ENCODE measurements around the gene CDADC1. TPM values are rescaled to one million over a fixed set of nuclear protein-coding genes. Genes with fewer than 3 reads are reported as not detected.
A peak's percentile ranks its signal among the peaks of the same experiment; 100 is the strongest.

Gene CDADC1
- total RNA-seq, 3 donors from 2014 or later, result 7.6 to 14.1 (median 7.9) TPM

DNA sequence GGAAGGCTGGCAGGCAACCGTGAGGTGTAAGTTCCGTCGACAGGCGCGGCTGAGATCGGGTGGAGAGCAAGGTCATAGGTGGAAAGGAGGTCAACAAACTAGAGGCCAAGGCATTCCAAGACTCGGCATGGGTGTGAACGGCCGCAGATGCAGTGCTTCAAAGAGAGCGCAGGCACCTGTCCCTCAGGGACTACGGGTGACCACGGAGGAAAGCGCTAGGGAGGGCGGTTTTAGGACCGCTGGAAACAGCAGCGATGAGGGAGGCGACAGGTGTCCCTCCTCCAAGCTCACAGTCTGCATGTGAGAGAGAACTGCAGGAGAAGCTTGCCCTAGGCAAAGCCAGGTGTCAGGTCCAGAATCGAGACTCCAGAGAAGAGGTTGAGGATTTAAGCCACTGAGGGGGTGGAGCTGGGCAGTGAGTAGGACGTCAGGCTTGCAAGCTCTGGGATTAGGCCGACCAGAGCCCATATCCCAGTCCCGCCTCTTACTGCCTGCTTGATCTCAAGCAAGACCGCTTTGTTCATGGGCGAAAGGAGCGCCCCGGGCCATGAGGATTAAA is 29.2 kb upstream of the CDADC1 start:
- intact Hi-C loops (cut with DNase I, micrococcal nuclease), result no loop called here
- H3K9me3 ChIP-seq, result no peaks in the 10 kb centered on the region
- H3K4me1 ChIP-seq (ENCODE audit: low read depth), result peaks cover 11% of the 10 kb centered on the region
- no peak for DNase-seq
- no peak for TF ChIP-seq CTCF (IDR thresholded peaks at IDR 0.05)
- ATAC-seq, result no peak
- no peak overlapping the region for H3K4me3 ChIP-seq
- H3K36me3 ChIP-seq (ENCODE audit: low read depth), result no peaks in the 10 kb centered on the region

GRCh38 chr13:49219647-49220035 is 28.1 kb upstream of the CDADC1 start:
- intact Hi-C loops (cut with DNase I, micrococcal nuclease), result no loop called here
- H3K4me3 ChIP-seq, result no peak overlapping the region

GRCh38 chr13:49220036-49220855 is 27.5 kb upstream of the CDADC1 start, which contains the start of gene MLNR:
MLNR (plus strand) TSS chr13:49220338; CDS start chr13:49220338, 0 bp downstream.
- Histone ChIP-seq H3K36me3 (ENCODE audit: low read depth) (no peaks in the 10 kb centered on the region), H3K4me3 (no peak within 1 kb of the TSS), H3K4me1 (ENCODE audit: low read depth) (peaks cover 7% of the 10 kb centered on the region), H3K9me3 (no peaks in the 10 kb centered on the region)
- TF ChIP-seq CTCF (IDR thresholded peaks at IDR 0.05), result no peak
- peak in 2 of 3 donors; percentile 58 to 65 for DNase-seq
- peak; percentile 80 for ATAC-seq
- intact Hi-C loops (cut with DNase I, micrococcal nuclease), result no loop called here

More at GRCh38 chr13:49219647-49220035, 28.1 kb upstream of the CDADC1 start:
- DNase-seq (peak in 1 of 3 donors; percentile 23), ATAC-seq (no peak)
- Histone ChIP-seq H3K9me3 (no peaks in the 10 kb centered on the region), H3K4me1 (ENCODE audit: low read depth) (peaks cover 10% of the 10 kb centered on the region), H3K36me3 (ENCODE audit: low read depth) (no peaks in the 10 kb centered on the region)
- no peak for TF ChIP-seq CTCF (IDR thresholded peaks at IDR 0.05)

DNA sequence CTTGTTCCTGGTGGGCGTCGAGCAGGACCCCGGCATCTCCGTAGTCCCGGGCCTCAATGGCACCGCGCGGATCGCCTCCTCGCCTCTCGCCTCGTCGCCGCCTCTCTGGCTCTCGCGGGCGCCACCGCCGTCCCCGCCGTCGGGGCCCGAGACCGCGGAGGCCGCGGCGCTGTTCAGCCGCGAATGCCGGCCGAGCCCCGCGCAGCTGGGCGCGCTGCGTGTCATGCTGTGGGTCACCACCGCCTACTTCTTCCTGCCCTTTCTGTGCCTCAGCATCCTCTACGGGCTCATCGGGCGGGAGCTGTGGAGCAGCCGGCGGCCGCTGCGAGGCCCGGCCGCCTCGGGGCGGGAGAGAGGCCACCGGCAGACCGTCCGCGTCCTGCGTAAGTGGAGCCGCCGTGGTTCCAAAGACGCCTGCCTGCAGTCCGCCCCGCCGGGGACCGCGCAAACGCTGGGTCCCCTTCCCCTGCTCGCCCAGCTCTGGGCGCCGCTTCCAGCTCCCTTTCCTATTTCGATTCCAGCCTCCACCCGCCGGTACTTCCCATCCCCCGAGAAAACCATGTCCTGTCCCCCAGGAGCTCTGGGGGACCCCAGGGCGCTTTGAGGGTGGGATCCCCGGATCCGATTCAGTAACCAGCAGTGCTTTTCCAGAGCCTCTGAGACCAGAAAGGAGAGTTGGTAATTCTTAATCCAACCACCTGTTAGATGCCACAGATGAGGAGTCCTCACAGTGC is 26.7 kb upstream of the CDADC1 start:
- no peak overlapping the region for H3K4me3 ChIP-seq
- peaks cover 7% of the 10 kb centered on the region for H3K4me1 ChIP-seq (ENCODE audit: low read depth)
- no peak for DNase-seq
- no peaks in the 10 kb centered on the region for H3K9me3 ChIP-seq
- no peak for ATAC-seq
- no peaks in the 10 kb centered on the region for H3K36me3 ChIP-seq (ENCODE audit: low read depth)
- intact Hi-C loops (cut with DNase I, micrococcal nuclease), result no loop called here
- no peak for TF ChIP-seq CTCF (IDR thresholded peaks at IDR 0.05)

DNA sequence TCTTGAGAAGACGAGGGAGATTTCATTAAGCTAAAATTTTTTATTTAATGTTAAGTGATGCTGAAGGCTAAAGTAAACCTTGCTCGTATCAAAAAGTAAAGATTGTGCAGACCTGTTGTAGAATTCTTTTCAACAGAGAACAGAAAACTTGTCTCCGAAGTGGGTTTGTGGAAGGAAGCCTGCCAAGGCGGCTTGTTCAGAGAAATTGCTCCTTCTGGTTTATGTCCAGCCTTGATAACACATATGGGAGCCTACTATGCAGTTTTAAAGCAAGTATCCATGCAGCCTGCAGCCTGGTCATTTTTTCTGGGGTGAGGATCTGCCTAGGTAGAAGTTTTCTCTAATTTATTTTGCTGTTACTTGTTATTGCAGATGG is 26.1 kb upstream of the CDADC1 start:
- peaks cover 7% of the 10 kb centered on the region for H3K4me1 ChIP-seq (ENCODE audit: low read depth)
- ATAC-seq, result no peak
- no peaks in the 10 kb centered on the region for H3K36me3 ChIP-seq (ENCODE audit: low read depth)
- no peaks in the 10 kb centered on the region for H3K9me3 ChIP-seq
- TF ChIP-seq CTCF (IDR thresholded peaks at IDR 0.05), result no peak
- no peak overlapping the region for H3K4me3 ChIP-seq
- intact Hi-C loops (cut with DNase I, micrococcal nuclease), result no loop called here
- no peak for DNase-seq

All from mucosa of descending colon (tissue), 3 donors.